Endothelial cell (in vitro differentiated cells): ENCODE data around the gene PLD1. TPM values are rescaled to one million over a fixed set of nuclear protein-coding genes. Genes with fewer than 3 reads are reported as not detected.

Experiments used
- DNase-seq: peaks from one replicate; pipeline ENCODE4 v3.0.0; 2021; ENCODE audit warnings: low spot score
- H3K27ac Mint-ChIP-seq: one replicate; pipeline ENCODE4 v1.8.0; 2021; ENCODE audit warnings: mixed read lengths, inconsistent platforms; ENCODE audit not compliant: unreplicated experiment
- H3K27me3 Mint-ChIP-seq: one replicate; pipeline ENCODE4 v1.8.0; 2021; ENCODE audit warnings: mild to moderate bottlenecking, moderate library complexity, mixed read lengths, inconsistent platforms; ENCODE audit not compliant: unreplicated experiment
- H3K36me3 Mint-ChIP-seq: one replicate; pipeline ENCODE4 v1.8.0; 2021; ENCODE audit warnings: mild to moderate bottlenecking, low read depth, mixed read lengths, inconsistent platforms; ENCODE audit not compliant: unreplicated experiment
- H3K4me1 Mint-ChIP-seq: one replicate; pipeline ENCODE4 v1.8.0; 2021; ENCODE audit warnings: mild to moderate bottlenecking, mixed read lengths, inconsistent platforms; ENCODE audit not compliant: unreplicated experiment
- H3K4me3 Mint-ChIP-seq: one replicate; pipeline ENCODE4 v1.8.0; 2021; ENCODE audit warnings: mild to moderate bottlenecking, mixed read lengths, inconsistent platforms; ENCODE audit not compliant: unreplicated experiment
- H3K9me3 Mint-ChIP-seq: one replicate; pipeline ENCODE4 v1.8.0; 2021; ENCODE audit warnings: mixed read lengths, inconsistent platforms; ENCODE audit not compliant: unreplicated experiment
- total RNA-seq: library from RNA; stranded (reverse); fragmentation: NEBNext Ultra II Directional; extraction: Animal tissue kit (Norgen Biotek cat#: 25700); gene quantifications from one replicate; pipeline ENCODE4 v1.2.1, GENCODE V29; 2021; ENCODE audit not compliant: unreplicated experiment
- TF ChIP-seq, protein P1 (sequence below): fragments of 200-600 bp; sonication (generic); IDR thresholded peaks from one replicate; pipeline ENCODE4 v1.5.0; 2021; ENCODE audit warnings: antibody characterized with exemption; ENCODE audit not compliant: unreplicated experiment

The PLD1 gene
- total RNA-seq, 1 donor from 2014 or later, result 61.5 TPM

DNA sequence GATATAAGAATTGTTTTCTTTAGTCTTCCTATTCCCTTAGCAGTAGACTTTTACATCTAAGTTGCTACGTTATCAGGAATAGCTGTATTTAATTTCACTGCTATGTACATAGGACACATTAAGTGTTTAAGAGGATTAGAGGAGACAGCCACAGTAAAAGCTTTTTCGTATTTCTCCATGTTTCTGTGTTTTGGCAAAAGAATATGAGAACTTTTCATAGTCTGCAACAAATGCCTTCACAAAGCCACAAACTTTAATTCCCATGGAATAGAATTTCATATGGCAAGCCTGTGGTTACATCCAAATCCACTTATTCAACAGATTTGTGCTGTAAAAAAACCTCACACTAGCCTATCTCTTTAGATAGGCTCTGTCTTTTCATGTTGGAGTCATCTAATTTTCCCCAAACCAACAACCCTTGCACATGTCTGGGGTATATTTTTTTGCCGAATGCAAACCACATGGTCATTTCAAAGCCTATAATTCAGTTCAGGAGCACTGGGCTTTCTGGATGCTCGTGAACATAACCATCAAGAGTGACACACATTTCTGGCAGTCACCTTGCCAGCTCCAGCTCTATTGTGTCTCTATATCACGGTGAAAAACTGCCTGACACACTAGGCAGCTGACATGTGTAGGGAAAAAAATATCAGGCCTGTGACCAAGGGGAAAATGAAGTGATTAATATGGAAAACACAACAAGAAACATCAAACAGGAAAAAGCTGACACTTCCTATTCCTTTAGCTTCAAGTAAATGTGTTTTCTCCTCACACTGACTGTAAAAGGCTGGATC lies 19.2 kb downstream of the PLD1 start:
- H3K9me3 Mint-ChIP-seq, result no peaks in the 10 kb centered on the region
- TF ChIP-seq, protein P1, sequence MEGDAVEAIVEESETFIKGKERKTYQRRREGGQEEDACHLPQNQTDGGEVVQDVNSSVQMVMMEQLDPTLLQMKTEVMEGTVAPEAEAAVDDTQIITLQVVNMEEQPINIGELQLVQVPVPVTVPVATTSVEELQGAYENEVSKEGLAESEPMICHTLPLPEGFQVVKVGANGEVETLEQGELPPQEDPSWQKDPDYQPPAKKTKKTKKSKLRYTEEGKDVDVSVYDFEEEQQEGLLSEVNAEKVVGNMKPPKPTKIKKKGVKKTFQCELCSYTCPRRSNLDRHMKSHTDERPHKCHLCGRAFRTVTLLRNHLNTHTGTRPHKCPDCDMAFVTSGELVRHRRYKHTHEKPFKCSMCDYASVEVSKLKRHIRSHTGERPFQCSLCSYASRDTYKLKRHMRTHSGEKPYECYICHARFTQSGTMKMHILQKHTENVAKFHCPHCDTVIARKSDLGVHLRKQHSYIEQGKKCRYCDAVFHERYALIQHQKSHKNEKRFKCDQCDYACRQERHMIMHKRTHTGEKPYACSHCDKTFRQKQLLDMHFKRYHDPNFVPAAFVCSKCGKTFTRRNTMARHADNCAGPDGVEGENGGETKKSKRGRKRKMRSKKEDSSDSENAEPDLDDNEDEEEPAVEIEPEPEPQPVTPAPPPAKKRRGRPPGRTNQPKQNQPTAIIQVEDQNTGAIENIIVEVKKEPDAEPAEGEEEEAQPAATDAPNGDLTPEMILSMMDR, result no peak
- H3K27ac Mint-ChIP-seq, result peak overlapping the region; percentile 99

DNA sequence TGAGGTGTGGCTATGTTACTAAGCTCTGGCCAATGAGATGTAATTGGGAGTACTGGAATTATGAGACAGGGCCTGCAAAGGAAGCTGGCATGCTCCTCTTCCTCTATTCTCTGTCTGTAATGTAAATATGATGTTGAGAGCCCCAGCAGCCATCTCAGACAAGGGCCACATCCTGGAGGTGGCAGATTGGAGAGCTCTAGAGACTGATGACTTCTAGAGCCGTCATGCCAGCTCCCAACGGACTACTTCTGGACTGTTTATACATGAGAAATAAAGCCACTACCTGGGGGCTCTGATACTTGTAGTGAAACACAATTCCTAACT lies 19.7 kb downstream of the PLD1 start:
- Mint-ChIP-seq H3K4me1 (peaks cover 58% of the 10 kb centered on the region), H3K4me3 (no peak overlapping the region), H3K36me3 (peaks cover 14% of the 10 kb centered on the region), H3K27me3 (peaks cover 4% of the 10 kb centered on the region), H3K9me3 (no peaks in the 10 kb centered on the region), H3K27ac (peak overlapping the region; percentile 99)
- TF ChIP-seq, protein P1, result no peak
- DNase-seq, result no peak

More for the DNA sequence above, 19.2 kb downstream of the PLD1 start:
- H3K36me3 Mint-ChIP-seq, result peaks cover 14% of the 10 kb centered on the region
- peak overlapping the region; percentile 56 for H3K4me3 Mint-ChIP-seq
- peaks cover 4% of the 10 kb centered on the region for H3K27me3 Mint-ChIP-seq
- no peak for DNase-seq
- peaks cover 58% of the 10 kb centered on the region for H3K4me1 Mint-ChIP-seq

DNA sequence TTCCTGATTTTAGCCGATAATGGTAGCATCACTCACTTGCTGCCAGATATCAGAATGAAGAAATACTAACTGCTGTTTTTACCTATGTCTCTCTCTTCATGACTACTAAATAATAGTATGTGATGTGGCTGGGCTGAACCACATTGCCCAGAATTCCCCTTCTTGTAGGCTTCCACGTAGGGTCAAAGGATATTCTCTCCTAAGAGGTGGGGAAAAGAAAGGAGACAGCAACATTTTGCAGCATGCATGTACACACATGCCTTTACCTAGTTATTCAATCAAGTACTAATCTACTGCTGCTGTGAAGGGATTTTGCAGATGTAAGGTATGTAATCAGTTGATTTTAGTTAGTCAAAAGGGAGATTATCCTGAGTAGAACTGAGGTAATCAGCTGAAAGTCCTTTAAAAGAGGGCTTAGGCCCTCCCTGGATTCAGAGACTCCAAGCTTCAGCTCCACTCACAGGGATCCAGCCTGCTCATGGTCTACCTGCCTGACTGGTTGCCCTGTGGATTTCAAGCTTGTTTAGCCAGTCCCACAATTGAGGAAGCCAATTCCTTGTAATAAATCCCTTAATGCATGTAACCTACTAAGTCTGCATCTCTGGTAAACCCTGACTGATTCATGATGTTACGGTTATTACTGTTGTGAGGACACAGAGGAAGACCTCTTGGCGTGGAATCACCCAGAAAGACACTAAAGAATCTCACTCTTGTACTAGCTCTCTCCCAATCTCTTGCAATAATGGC lies 20.4 kb downstream of the PLD1 start:
- H3K4me1 Mint-ChIP-seq, result peaks cover 60% of the 10 kb centered on the region
- H3K36me3 Mint-ChIP-seq, result peaks cover 14% of the 10 kb centered on the region
- no peak for DNase-seq
- no peaks in the 10 kb centered on the region for H3K9me3 Mint-ChIP-seq
- no peak overlapping the region for H3K4me3 Mint-ChIP-seq
- peaks cover 4% of the 10 kb centered on the region for H3K27me3 Mint-ChIP-seq
- TF ChIP-seq, protein P1, result no peak
- H3K27ac Mint-ChIP-seq, result peak overlapping the region; percentile 99

DNA sequence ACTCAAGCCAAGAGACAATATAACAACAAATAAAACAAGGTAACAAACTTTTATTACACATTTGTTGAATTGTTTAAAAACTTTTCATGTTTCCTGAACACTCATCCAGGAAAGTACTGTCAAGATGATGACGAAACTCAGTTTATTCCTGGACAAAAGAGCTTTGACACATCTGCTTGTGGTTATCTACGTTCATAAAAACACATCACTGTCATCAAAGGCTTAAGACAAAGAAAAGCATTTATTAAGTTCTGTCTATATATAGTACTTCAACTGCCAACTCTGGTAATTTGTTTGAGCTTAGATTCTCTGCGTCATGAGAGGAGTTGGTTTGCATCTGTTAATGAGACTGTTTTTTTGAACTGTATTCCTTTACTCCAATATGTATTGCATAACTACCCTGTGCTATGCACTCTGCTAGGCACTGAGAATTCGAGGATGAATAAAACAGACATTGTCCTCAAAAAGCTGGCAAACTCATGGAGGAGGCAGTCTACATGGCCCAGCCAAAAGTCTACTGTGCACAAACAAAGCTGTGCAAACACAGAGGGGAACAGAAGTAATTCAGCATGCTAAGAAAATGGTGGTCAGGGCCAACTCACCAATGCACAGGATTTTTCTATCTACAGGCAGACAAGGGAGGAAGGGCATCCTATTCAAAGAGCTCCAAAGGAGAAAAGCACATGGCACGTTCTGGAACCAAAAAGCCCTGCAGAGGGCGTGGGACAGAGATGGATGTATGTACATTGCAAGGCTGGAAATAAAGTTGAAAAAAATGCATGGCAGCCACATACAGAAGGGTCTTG lies 21.5 kb downstream of the PLD1 start:
- Mint-ChIP-seq H3K27me3 (peaks cover 3% of the 10 kb centered on the region), H3K36me3 (peaks cover 14% of the 10 kb centered on the region), H3K4me1 (peaks cover 70% of the 10 kb centered on the region), H3K4me3 (peak overlapping the region; percentile 49), H3K27ac (no peak overlapping the region), H3K9me3 (no peaks in the 10 kb centered on the region)
- DNase-seq, result no peak
- TF ChIP-seq, protein P1, result no peak
